PC-3 (cell line): Measurements from ENCODE around the gene PPP2R1B. TPM values are rescaled to one million over a fixed set of nuclear protein-coding genes. Genes with fewer than 3 reads are reported as not detected.

ENCODE experiments used
- ATAC-seq: fragments of 200-7000 bp; cut with Tn5 transposase; 2 replicates; pipeline ENCODE4 v1.9.1; 2020; ENCODE audit warnings: mild to moderate bottlenecking, moderate library complexity
- BruUV-seq: library from RNA; stranded (reverse); fragments of 400-500 nt; replicated peaks from 2 replicates; lab custom pipeline; 2021; lab: Mats Ljungman, UMichigan
- CTCF ChIA-PET: fragments of 300-600 bp; sonication (Branson Sonifier 250); formaldehyde crosslinking; loops from one replicate; lab custom pipeline; 2022; ENCODE audit warnings: antibody characterized with exemption; lab: Charles Lee
- POLR2A ChIA-PET: fragments of 300-600 bp; sonication (Branson Sonifier 250); formaldehyde crosslinking; loops from one replicate; lab custom pipeline; 2022; ENCODE audit warnings: antibody characterized with exemption; ENCODE audit not compliant: unreplicated experiment; lab: Charles Lee
- DNase-seq: peaks from one replicate; pipeline ENCODE4 v3.0.0-alpha.2; 2015
- H2AFZ ChIP-seq: fragments of 300-600 bp; sonication (generic); 2 replicates; pipeline ENCODE4 v1.6.0; 2016; ENCODE audit warnings: antibody characterized with exemption, low read length
- H3F3A ChIP-seq: fragments of 300-600 bp; sonication (generic); one replicate; pipeline ENCODE4 v1.6.0; 2017; ENCODE audit warnings: antibody characterized with exemption, low read length, control low read depth, mild to moderate bottlenecking; ENCODE audit not compliant: unreplicated experiment
- H3K27ac ChIP-seq: fragments of 300-600 bp; sonication (generic); 2 replicates; pipeline ENCODE4 v1.5.1; 2016; ENCODE audit warnings: mild to moderate bottlenecking, low read length
- H3K27me3 ChIP-seq: fragments of 300-600 bp; sonication (generic); 2 replicates; pipeline ENCODE4 v1.6.1; 2016; ENCODE audit warnings: low read length, mixed read lengths
- H3K36me3 ChIP-seq: fragments of 300-600 bp; sonication (generic); 2 replicates; pipeline ENCODE4 v1.6.1; 2016; ENCODE audit warnings: low read depth, mixed run types, low read length, mixed read lengths
- H3K4me1 ChIP-seq: fragments of 300-600 bp; sonication (generic); 2 replicates; pipeline ENCODE4 v1.5.1; 2016; ENCODE audit warnings: low read length; ENCODE audit not compliant: insufficient read depth
- H3K4me2 ChIP-seq: fragments of 300-600 bp; sonication (generic); 2 replicates; pipeline ENCODE4 v1.6.0; 2016; ENCODE audit warnings: low read length
- H3K4me3 ChIP-seq: fragments of 300-600 bp; sonication (generic); 2 replicates; pipeline ENCODE4 v1.5.1; 2016; ENCODE audit warnings: mild to moderate bottlenecking, low read length, mixed read lengths
- H3K79me2 ChIP-seq: fragments of 300-600 bp; sonication (generic); 2 replicates; pipeline ENCODE4 v1.6.1; 2017; ENCODE audit warnings: low read length, mixed read lengths
- H3K9ac ChIP-seq: fragments of 300-600 bp; sonication (generic); 2 replicates; pipeline ENCODE4 v1.6.0; 2016; ENCODE audit warnings: mild to moderate bottlenecking, low read length
- H3K9me2 ChIP-seq: fragments of 300-600 bp; sonication (generic); replicated peaks from 2 replicates; pipeline ENCODE4 v1.6.1; 2016; ENCODE audit warnings: mixed run types, low read length, mixed read lengths
- H3K9me3 ChIP-seq: fragments of 300-600 bp; sonication (generic); 2 replicates; pipeline ENCODE4 v1.6.1; 2016; ENCODE audit warnings: low read length, mixed read lengths
- H4K20me1 ChIP-seq: fragments of 300-600 bp; sonication (generic); 2 replicates; pipeline ENCODE4 v1.6.1; 2016; ENCODE audit warnings: low read length, mixed read lengths
- EZH2 ChIP-seq: fragments of 300-600 bp; sonication (generic); IDR thresholded peaks from one replicate; pipeline ENCODE4 v1.6.1; 2017; ENCODE audit warnings: antibody characterized with exemption, mild to moderate bottlenecking, low read length; ENCODE audit not compliant: unreplicated experiment
- EZH2phosphoT487 ChIP-seq: fragments of 300-600 bp; sonication (generic); IDR thresholded peaks from 2 replicates; pipeline ENCODE4 v1.6.1; 2018; ENCODE audit warnings: mild to moderate bottlenecking, antibody characterized with exemption, low read length, borderline replicate concordance
- intact Hi-C: fragments of 100-400 bp; cut with micrococcal nuclease; formaldehyde crosslinking; loops from 2 replicates; pipeline ENCODE4 v1.9.0; 2023
- total RNA-seq: library from RNA; depleted of rRNA; stranded (reverse); fragments of >200 nt; gene quantifications from 2 replicates; pipeline ENCODE4 v1.2.3, GENCODE V29; 2014
- TF ChIP-seq, protein P1 (sequence below): fragments of 300-600 bp; sonication (generic); conservative IDR thresholded peaks from 2 replicates; pipeline ENCODE4 v1.5.1; 2017; ENCODE audit warnings: antibody characterized with exemption, low read depth, mild to moderate bottlenecking, low read length

The PPP2R1B gene
- total RNA-seq, 1 experiment from 2014 or later, result 41.5 TPM

GRCh38 chr11:111729071-111729830 is 36.9 kb downstream of the PPP2R1B start:
- Histone ChIP-seq H3K4me2 (no peak overlapping the region), H3F3A (no peaks in the 10 kb centered on the region), H3K9me3 (no peaks in the 10 kb centered on the region), H3K36me3 (peaks cover 1% of the 10 kb centered on the region; the same call in 1 of the 2 replicates), H3K4me1 (peaks cover 22% of the 10 kb centered on the region), H3K9me2 (no peaks in the 10 kb centered on the region), H3K79me2 (no peaks in the 10 kb centered on the region), H3K27me3 (no peaks in the 10 kb centered on the region), H2AFZ (no peak overlapping the region), H3K27ac (peak overlapping the region; percentile 89; the same call in 1 of the 2 replicates), H3K9ac (no peak overlapping the region; the same call in 1 of the 2 replicates), H3K4me3 (no peak overlapping the region), H4K20me1 (no peaks in the 10 kb centered on the region)
- POLR2A ChIA-PET, result interaction anchor here (0.6 kb wide), 2 partner anchors 11 to 37 kb away, joined by 4 to 5 read pairs; partner anchors contain the start of gene PPP2R1B
- no TSS peak for BruUV-seq
- intact Hi-C loops, result no loop called here
- CTCF ChIA-PET, result no interaction called here
- ATAC-seq (no peak), DNase-seq (no peak)
- no peak for TF ChIP-seq EZH2phosphoT487
- TF ChIP-seq, protein P1, sequence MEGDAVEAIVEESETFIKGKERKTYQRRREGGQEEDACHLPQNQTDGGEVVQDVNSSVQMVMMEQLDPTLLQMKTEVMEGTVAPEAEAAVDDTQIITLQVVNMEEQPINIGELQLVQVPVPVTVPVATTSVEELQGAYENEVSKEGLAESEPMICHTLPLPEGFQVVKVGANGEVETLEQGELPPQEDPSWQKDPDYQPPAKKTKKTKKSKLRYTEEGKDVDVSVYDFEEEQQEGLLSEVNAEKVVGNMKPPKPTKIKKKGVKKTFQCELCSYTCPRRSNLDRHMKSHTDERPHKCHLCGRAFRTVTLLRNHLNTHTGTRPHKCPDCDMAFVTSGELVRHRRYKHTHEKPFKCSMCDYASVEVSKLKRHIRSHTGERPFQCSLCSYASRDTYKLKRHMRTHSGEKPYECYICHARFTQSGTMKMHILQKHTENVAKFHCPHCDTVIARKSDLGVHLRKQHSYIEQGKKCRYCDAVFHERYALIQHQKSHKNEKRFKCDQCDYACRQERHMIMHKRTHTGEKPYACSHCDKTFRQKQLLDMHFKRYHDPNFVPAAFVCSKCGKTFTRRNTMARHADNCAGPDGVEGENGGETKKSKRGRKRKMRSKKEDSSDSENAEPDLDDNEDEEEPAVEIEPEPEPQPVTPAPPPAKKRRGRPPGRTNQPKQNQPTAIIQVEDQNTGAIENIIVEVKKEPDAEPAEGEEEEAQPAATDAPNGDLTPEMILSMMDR, result no peak
- TF ChIP-seq EZH2, result no peak

- intact Hi-C loops, result no loop called here
- Histone ChIP-seq H3K36me3 (peaks cover 7% of the 10 kb centered on the region; the same call in 1 of the 2 replicates), H3K9me3 (no peaks in the 10 kb centered on the region), H3K4me2 (no peak overlapping the region), H3K4me1 (peaks cover 22% of the 10 kb centered on the region), H3K9me2 (no peaks in the 10 kb centered on the region), H3K9ac (no peak overlapping the region), H4K20me1 (no peaks in the 10 kb centered on the region), H2AFZ (no peak overlapping the region), H3K27me3 (no peaks in the 10 kb centered on the region), H3K4me3 (no peak overlapping the region), H3K27ac (no peak overlapping the region), H3K79me2 (no peaks in the 10 kb centered on the region), H3F3A (no peaks in the 10 kb centered on the region)
- BruUV-seq, result no TSS peak
- TF ChIP-seq EZH2, result no peak
- TF ChIP-seq, protein P1, result no peak
- no peak for TF ChIP-seq EZH2phosphoT487
- ATAC-seq (no peak), DNase-seq (no peak)
- ChIA-PET CTCF (no interaction called here), POLR2A (no interaction called here)
These were observed 38.8 kb downstream of the PPP2R1B start for GRCh38 chr11:111727431-111727830.

- H4K20me1 ChIP-seq, result no peaks in the 10 kb centered on the region
- TF ChIP-seq EZH2phosphoT487 (no peak), EZH2 (no peak)
- TF ChIP-seq, protein P1, result no peak
- POLR2A ChIA-PET, result no interaction called here
- no peaks in the 10 kb centered on the region for H3F3A ChIP-seq
- no TSS peak for BruUV-seq
- peaks cover 14% of the 10 kb centered on the region for H3K4me1 ChIP-seq
- no peaks in the 10 kb centered on the region for H3K9me2 ChIP-seq
- no peak overlapping the region for H3K4me2 ChIP-seq
- H3K9me3 ChIP-seq, result no peaks in the 10 kb centered on the region
- no peak overlapping the region for H3K9ac ChIP-seq
- intact Hi-C loops, result no loop called here
- no peak overlapping the region for H3K27ac ChIP-seq
- H3K79me2 ChIP-seq, result no peaks in the 10 kb centered on the region
- H3K36me3 ChIP-seq, result peaks cover 14% of the 10 kb centered on the region
- CTCF ChIA-PET, result interaction anchor here (0.6 kb wide), 1 partner anchor 241 kb away, joined by 4 read pairs; no protein-coding TSS in a partner anchor
- no peak for DNase-seq
- no peak overlapping the region for H2AFZ ChIP-seq
- no peak for ATAC-seq
- H3K27me3 ChIP-seq, result no peaks in the 10 kb centered on the region
- no peak overlapping the region for H3K4me3 ChIP-seq
These were observed 39.9 kb downstream of the PPP2R1B start for GRCh38 chr11:111726301-111726713.
